HEK293T (cell line): ENCODE data around the gene CTNNBL1.

Experiments
- CTCF ChIA-PET: fragments of 350-600 bp; formaldehyde crosslinking; extraction: SDS; loops from one replicate; lab custom pipeline; 2021; ENCODE audit warnings: antibody characterized with exemption, inconsistent platforms; lab: Yijun Ruan, JAX
- POLR2A ChIA-PET: fragments of 350-600 bp; formaldehyde crosslinking; extraction: SDS; loops from one replicate; lab custom pipeline; 2020; ENCODE audit warnings: antibody characterized with exemption, inconsistent platforms; lab: Yijun Ruan, JAX
- DNase-seq: peaks from one replicate; pipeline ENCODE4 v3.0.0; 2012; ENCODE audit warnings: mixed read lengths; ENCODE audit errors: extremely low spot score
- ARNT ChIP-seq: fragments of 450-650 bp; IDR thresholded peaks from 2 replicates; pipeline ENCODE4 v1.6.1; 2017; ENCODE audit warnings: mild to moderate bottlenecking
- BHLHE40 ChIP-seq: fragments of 450-650 bp; IDR thresholded peaks from 2 replicates; pipeline ENCODE4 v1.6.1; 2016; ENCODE audit warnings: mild to moderate bottlenecking, moderate library complexity, borderline replicate concordance
- CTBP1 ChIP-seq: fragments of 450-650 bp; IDR thresholded peaks from 2 replicates; pipeline ENCODE4 v1.6.1; 2016; ENCODE audit warnings: borderline replicate concordance
- ELF4 ChIP-seq: fragments of 450-650 bp; IDR thresholded peaks from 2 replicates; pipeline ENCODE4 v1.6.1; 2017; ENCODE audit warnings: antibody characterized with exemption
- FOXA1 ChIP-seq: fragments of 450-650 bp; IDR thresholded peaks from 2 replicates; pipeline ENCODE4 v1.6.1; 2016; ENCODE audit warnings: mild to moderate bottlenecking
- FOXK2 ChIP-seq: fragments of 450-650 bp; IDR thresholded peaks from 2 replicates; pipeline ENCODE4 v1.6.1; 2016; ENCODE audit warnings: mild to moderate bottlenecking
- FOXM1 ChIP-seq: fragments of 450-650 bp; IDR thresholded peaks from 2 replicates; pipeline ENCODE4 v1.6.1; 2017; ENCODE audit warnings: mild to moderate bottlenecking, borderline replicate concordance
- HDGF ChIP-seq: fragments of 450-650 bp; IDR thresholded peaks from 2 replicates; pipeline ENCODE4 v1.6.1; 2017; ENCODE audit warnings: antibody characterized with exemption, borderline replicate concordance
- L3MBTL2 ChIP-seq: fragments of 450-650 bp; conservative IDR thresholded peaks from 2 replicates; pipeline ENCODE4 v1.6.1; 2016; ENCODE audit warnings: mild to moderate bottlenecking
- LEF1 ChIP-seq: fragments of 450-650 bp; IDR thresholded peaks from 2 replicates; pipeline ENCODE4 v1.6.1; 2017; ENCODE audit warnings: mild to moderate bottlenecking, borderline replicate concordance
- NFRKB ChIP-seq: fragments of 450-650 bp; IDR thresholded peaks from 2 replicates; pipeline ENCODE4 v1.6.1; 2016; ENCODE audit warnings: mild to moderate bottlenecking, moderate library complexity
- SP1 ChIP-seq: fragments of 450-650 bp; IDR thresholded peaks from 2 replicates; pipeline ENCODE4 v1.6.1; 2017
- SUZ12 ChIP-seq: fragments of 450-650 bp; IDR thresholded peaks from 2 replicates; pipeline ENCODE4 v1.6.1; 2016; ENCODE audit warnings: mild to moderate bottlenecking
- TARDBP ChIP-seq: fragments of 450-650 bp; IDR thresholded peaks from 2 replicates; pipeline ENCODE4 v1.6.1; 2016
- ZNF384 ChIP-seq: fragments of 450-650 bp; IDR thresholded peaks from 2 replicates; pipeline ENCODE4 v1.6.1; 2016
- TF ChIP-seq, protein P1 (sequence below): fragments of 450-650 bp; IDR thresholded peaks from 2 replicates; pipeline ENCODE4 v1.6.1; 2016

CTNNBL1 gene

GRCh38 chr20:37789408-37789807 lies 95.6 kb downstream of the CTNNBL1 start:
- POLR2A ChIA-PET: no interaction called here

DNA sequence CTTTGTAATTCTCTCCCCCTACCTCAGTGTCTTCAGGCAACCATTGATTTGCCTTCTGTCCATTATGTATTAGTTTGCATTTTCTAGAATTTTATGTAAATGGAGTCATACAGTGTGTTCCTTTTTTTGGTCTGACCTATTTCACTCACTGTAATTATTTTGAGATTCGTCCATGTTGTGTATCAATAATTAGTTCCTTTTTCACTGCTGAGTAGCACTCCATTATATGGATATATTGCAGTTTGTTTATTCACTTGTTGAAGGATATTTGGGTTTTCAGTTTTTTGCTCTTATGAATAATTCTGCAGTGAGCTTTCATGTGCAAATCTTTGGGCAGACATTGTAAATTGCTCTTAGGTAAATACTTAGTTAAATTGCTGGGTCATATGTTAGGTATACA lies 97.1 kb downstream of the CTNNBL1 start:
- DNase-seq: no peak
- ChIA-PET CTCF (no interaction called here), POLR2A (no interaction called here)
- no peak for TF ChIP-seq NFRKB
- TF ChIP-seq SUZ12: no peak
- TF ChIP-seq ZNF384: no peak
- TF ChIP-seq, protein P1, sequence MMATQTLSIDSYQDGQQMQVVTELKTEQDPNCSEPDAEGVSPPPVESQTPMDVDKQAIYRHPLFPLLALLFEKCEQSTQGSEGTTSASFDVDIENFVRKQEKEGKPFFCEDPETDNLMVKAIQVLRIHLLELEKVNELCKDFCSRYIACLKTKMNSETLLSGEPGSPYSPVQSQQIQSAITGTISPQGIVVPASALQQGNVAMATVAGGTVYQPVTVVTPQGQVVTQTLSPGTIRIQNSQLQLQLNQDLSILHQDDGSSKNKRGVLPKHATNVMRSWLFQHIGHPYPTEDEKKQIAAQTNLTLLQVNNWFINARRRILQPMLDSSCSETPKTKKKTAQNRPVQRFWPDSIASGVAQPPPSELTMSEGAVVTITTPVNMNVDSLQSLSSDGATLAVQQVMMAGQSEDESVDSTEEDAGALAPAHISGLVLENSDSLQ: no peak
- TF ChIP-seq FOXM1: no peak
- TF ChIP-seq L3MBTL2: no peak
- no peak for TF ChIP-seq HDGF
- no peak for TF ChIP-seq FOXA1
- TF ChIP-seq TARDBP: no peak
- TF ChIP-seq FOXK2: no peak
- TF ChIP-seq CTBP1: no peak
- TF ChIP-seq ARNT: no peak
- TF ChIP-seq SP1: no peak
- no peak for TF ChIP-seq BHLHE40
- no peak for TF ChIP-seq LEF1
- TF ChIP-seq ELF4: no peak

More at GRCh38 chr20:37789408-37789807, 95.6 kb downstream of the CTNNBL1 start:
- TF ChIP-seq CTBP1: no peak
- no peak for TF ChIP-seq NFRKB
- no peak for TF ChIP-seq SUZ12
- no peak for TF ChIP-seq ARNT
- TF ChIP-seq ZNF384: no peak
- CTCF ChIA-PET: no interaction called here
- no peak for DNase-seq

- ChIA-PET CTCF (no interaction called here), POLR2A (no interaction called here)
- TF ChIP-seq ELF4: no peak
- DNase-seq: no peak
Observed at GRCh38 chr20:37796121-37796520, 102.3 kb downstream of the CTNNBL1 start.

DNA sequence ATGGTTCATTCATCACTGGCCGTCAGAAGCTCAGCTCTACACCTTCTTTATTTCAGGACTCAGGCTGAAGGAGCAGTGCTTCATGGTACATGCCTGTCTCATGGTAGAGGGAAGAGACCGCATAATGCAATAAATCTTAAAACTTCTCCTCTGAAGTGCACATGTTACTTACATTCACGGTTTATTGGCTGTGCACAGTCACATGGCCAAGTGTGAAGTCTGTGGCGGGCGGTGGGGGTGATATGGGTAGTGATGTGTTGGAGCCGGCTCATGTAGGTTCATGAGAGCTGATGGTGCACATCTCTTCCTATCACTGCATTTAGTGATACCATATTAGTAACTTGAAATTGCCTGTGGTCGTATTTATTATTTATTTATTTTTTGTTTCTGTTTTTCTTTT lies 102.9 kb downstream of the CTNNBL1 start:
- POLR2A ChIA-PET: no interaction called here
- CTCF ChIA-PET: no interaction called here
- TF ChIP-seq BHLHE40 (no peak), NFRKB (no peak), ELF4 (no peak), ARNT (no peak), FOXA1 (no peak), FOXK2 (no peak), L3MBTL2 (no peak), TARDBP (no peak), SUZ12 (no peak)
- DNase-seq: no peak

DNA sequence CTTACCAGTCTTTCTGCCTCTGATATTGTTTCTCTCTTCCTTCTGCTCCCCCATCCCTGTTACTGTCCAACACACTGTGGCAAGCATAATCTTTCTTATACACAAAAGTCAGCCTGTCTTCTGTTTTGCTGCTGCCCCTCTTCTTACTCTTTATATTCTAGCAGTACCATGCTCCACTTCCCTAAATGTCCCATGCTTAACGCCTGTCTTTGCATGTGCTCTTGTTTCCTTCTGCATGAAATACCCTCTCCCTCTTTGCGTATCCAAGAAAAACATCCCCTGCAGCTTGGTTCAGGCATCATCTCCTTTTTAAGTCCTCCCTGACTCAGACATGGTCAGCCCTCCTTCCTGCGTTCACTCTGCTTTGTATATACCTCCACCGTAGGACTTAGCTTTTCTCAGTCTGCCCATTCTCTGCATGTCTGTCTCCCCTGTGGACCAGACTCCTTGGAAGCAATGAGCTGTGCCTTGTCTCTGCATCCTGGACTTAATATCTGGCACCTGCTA lies 103.9 kb downstream of the CTNNBL1 start:
- no peak for DNase-seq
- TF ChIP-seq FOXM1: no peak
- no peak for TF ChIP-seq ZNF384
- TF ChIP-seq CTBP1: no peak
- TF ChIP-seq SP1: no peak
- ChIA-PET POLR2A (no interaction called here), CTCF (no interaction called here)

DNA sequence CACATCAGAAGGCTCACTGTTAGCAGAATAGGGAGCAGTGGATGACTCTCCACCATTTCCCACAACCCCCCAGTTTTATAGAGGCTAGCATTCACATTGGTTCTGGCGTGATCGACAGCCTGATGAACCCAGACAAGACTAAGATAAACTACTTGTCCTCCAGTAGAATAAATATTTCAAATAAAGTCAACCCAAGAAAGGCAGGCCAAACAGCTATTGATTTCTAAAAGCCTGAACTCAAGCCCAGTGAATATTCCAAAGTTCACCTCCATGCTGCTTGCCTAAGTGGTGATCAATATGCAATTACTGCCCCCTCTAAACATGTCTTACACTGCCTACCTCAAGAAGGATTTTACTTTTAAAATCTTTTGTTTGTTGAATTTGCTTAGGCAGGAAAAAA lies 104.5 kb downstream of the CTNNBL1 start:
- POLR2A ChIA-PET: no interaction called here
- CTCF ChIA-PET: no interaction called here
- TF ChIP-seq CTBP1 (no peak), FOXA1 (no peak), NFRKB (no peak), L3MBTL2 (no peak), HDGF (no peak), TARDBP (no peak), LEF1 (no peak), FOXM1 (no peak), FOXK2 (no peak), SP1 (no peak), ZNF384 (no peak), SUZ12 (no peak), ELF4 (no peak), ARNT (no peak), BHLHE40 (no peak)
- TF ChIP-seq, protein P1: no peak
- DNase-seq: no peak

DNA sequence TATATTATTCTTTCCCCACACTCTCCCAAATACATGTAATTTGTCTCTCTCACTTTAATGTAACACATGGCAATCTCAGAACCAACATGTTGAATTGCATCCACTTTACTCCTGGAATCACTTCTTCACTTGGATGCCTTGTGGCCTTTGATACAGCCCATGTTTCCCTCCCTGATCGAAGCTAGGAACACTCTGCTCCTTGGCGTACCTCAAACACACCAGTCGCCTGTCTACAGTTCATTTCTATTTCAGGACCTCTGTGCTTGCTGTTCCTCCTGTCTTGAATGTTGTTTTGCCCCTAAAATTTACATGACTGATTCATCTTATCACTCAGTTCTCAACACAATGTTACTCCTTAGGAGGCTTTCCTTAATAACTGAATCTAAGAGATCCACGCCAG lies 106.8 kb downstream of the CTNNBL1 start:
- CTCF ChIA-PET: no interaction called here
- no peak for TF ChIP-seq LEF1
- TF ChIP-seq NFRKB: no peak
- TF ChIP-seq SUZ12: no peak
- POLR2A ChIA-PET: no interaction called here
- no peak for DNase-seq

DNA sequence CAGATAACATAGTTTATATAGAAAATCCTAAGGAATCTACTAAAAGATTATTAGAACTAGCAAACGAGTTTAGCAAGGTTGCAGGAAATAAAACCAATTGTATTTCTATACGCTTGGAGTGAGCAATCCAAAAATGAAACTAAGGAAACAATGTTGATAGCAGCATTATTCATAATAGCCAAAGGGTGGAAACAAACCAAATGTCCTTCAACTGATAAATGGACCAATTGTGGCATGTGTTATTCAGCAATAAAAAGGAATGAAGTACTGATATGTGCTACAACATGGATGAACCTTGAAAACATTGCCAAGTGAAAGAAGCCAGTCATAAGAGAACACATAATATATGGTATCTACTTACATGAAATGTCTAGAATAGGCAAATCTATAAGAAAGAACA lies 108.1 kb downstream of the CTNNBL1 start:
- TF ChIP-seq TARDBP (no peak), FOXM1 (no peak), SUZ12 (no peak)
- ChIA-PET POLR2A (no interaction called here), CTCF (no interaction called here)
- DNase-seq: no peak
